NCI-H187 treated with DMSO at 0.1 percent for 48 hours (cell line): ENCODE results near the gene BCKDK.
"Not testable (repeated sequence)": the region's sequence is repeated elsewhere in the genome, so short reads cannot be mapped to it uniquely, and the experiment has no call there.

Source experiments
- DNase-seq: peaks from one replicate; lab custom pipeline; 2025; lab: John Stamatoyannopoulos, UW

The BCKDK gene

GRCh38 chr16:31120129-31120528, 11.9 kb downstream of the BCKDK start:
- no peak for DNase-seq

- DNase-seq, result no peak
These were observed 17.7 kb downstream of the BCKDK start for GRCh38 chr16:31125844-31126243.

GRCh38 chr16:31127182-31127581, 19.0 kb downstream of the BCKDK start:
- DNase-seq, result no peak

- no peak for DNase-seq
These were observed 20.8 kb downstream of the BCKDK start for GRCh38 chr16:31128711-31129567.

- DNase-seq, result no peak
These were observed 21.6 kb downstream of the BCKDK start for GRCh38 chr16:31129568-31130335.

GRCh38 chr16:31130336-31130891, 22.2 kb downstream of the BCKDK start:
- no peak for DNase-seq

- DNase-seq, result no peak
These were observed 22.7 kb downstream of the BCKDK start for GRCh38 chr16:31130899-31131298.

GRCh38 chr16:31131416-31131815, 23.2 kb downstream of the BCKDK start:
- DNase-seq, result no peak

GRCh38 chr16:31131841-31132271, 23.7 kb downstream of the BCKDK start:
- no peak for DNase-seq

- no peak for DNase-seq
These were observed 24.3 kb downstream of the BCKDK start for GRCh38 chr16:31132303-31132979.

GRCh38 chr16:31133046-31133501, 24.9 kb downstream of the BCKDK start:
- DNase-seq, result no peak

GRCh38 chr16:31134091-31134571, 25.9 kb downstream of the BCKDK start:
- DNase-seq, result no peak

- DNase-seq, result no peak
These were observed 26.7 kb downstream of the BCKDK start for GRCh38 chr16:31134625-31135534.

GRCh38 chr16:31135535-31136286, 27.5 kb downstream of the BCKDK start, which contains the start of gene PRSS8:
Gene PRSS8, minus strand, starts transcription at chr16:31135727. Its CDS starts 229 bp downstream, at chr16:31135498.
- DNase-seq, result no peak

- no peak for DNase-seq
These were observed 28.1 kb downstream of the BCKDK start for GRCh38 chr16:31136287-31136662.

- DNase-seq, result not testable (repeated sequence)
These were observed 28.8 kb downstream of the BCKDK start for GRCh38 chr16:31136822-31137499.

- no peak for DNase-seq
These were observed 30.7 kb downstream of the BCKDK start for GRCh38 chr16:31138621-31139578.

- DNase-seq, result not testable (repeated sequence)
These were observed 32.9 kb downstream of the BCKDK start for GRCh38 chr16:31141071-31141469.
